Panc1 (cell line): ENCODE measurements around the gene PCGF1.

ENCODE experiments used
- CTCF ChIP-seq: fragments of 450-650 bp; IDR thresholded peaks from 2 replicates; pipeline ENCODE4 v1.5.1; 2017; ENCODE audit warnings: mild to moderate bottlenecking
- POLR2AphosphoS5 ChIP-seq: IDR thresholded peaks from 2 replicates; pipeline ENCODE4 v1.6.1; 2012; ENCODE audit warnings: mild to moderate bottlenecking, low read depth, low read length, moderate library complexity
- REST ChIP-seq, 2 experiments: IDR thresholded peaks; 2 replicates each; pipeline ENCODE4 v1.6.1; 2011 to 2012; ENCODE audit warnings: low read depth in 2 of 2, control low read depth in 1 of 2, low read length in 1 of 2, mild to moderate bottlenecking in 1 of 2, moderate library complexity in 1 of 2; ENCODE audit not compliant: insufficient read depth in 1 of 2
- SIN3A ChIP-seq: IDR thresholded peaks from 2 replicates; pipeline ENCODE4 v1.6.1; 2012; ENCODE audit warnings: low read depth, mild to moderate bottlenecking, low read length, moderate library complexity, borderline replicate concordance; ENCODE audit not compliant: insufficient read depth
- TCF7L2 ChIP-seq: IDR thresholded peaks from 2 replicates; pipeline ENCODE4 v1.6.1; 2011; ENCODE audit warnings: mild to moderate bottlenecking, low read depth, low read length, inconsistent platforms

GRCh38 chr2:74514368-74515270 is 7.1 kb upstream of the PCGF1 start, which contains the start of gene TLX2:
- TF ChIP-seq POLR2AphosphoS5 (no peak), CTCF (no peak), REST (IDR thresholded peaks at IDR 0.05; ENCODE audit: insufficient read depth in 1 of 2, low read depth in 2 of 2, low read length in 1 of 2) (no peak), SIN3A (no peak), TCF7L2 (no peak)
